CD14-positive monocyte (primary cell): Measurements from ENCODE around the gene METTL2B. TPM values are rescaled to one million over a fixed set of nuclear protein-coding genes. Genes with fewer than 3 reads are reported as not detected.

Experiments used
- DNase-seq, 3 donors: peaks; one replicate each; pipeline ENCODE4 v3.0.0-alpha.2; 2011 to 2022
- H2AFZ ChIP-seq: 2 replicates; pipeline ENCODE4 v1.6.0; 2012; ENCODE audit warnings: mild to moderate bottlenecking, low read depth, low read length, inconsistent platforms; ENCODE audit not compliant: insufficient read depth, poor library complexity, severe bottlenecking
- H3K27ac ChIP-seq, 2 donors: 1 replicate in 1 of 2; 2 replicates in 1 of 2; pipeline ENCODE4 v1.5.1; 2012 to 2013; ENCODE audit warnings: low read length in 2 of 2, control low read depth in 1 of 2, inconsistent platforms in 1 of 2, low read depth in 1 of 2, mild to moderate bottlenecking in 1 of 2
- H3K27me3 ChIP-seq, 2 donors: one replicate each; pipeline versions ENCODE4 v1.6.0 to v1.6.1; 2011 to 2013; ENCODE audit warnings: low read length in 2 of 2; ENCODE audit not compliant: control insufficient read depth in 2 of 2, insufficient read depth in 2 of 2
- H3K36me3 ChIP-seq, 2 donors: replicated peaks in 1 of 2; 1 replicate in 1 of 2; 2 replicates in 1 of 2; pipeline versions ENCODE4 v1.5.1 to v1.6.1; 2012 to 2013; ENCODE audit warnings: low read length in 2 of 2, control low read depth in 1 of 2, inconsistent platforms in 1 of 2, mild to moderate bottlenecking in 1 of 2; ENCODE audit not compliant: insufficient read depth in 2 of 2, control insufficient read depth in 1 of 2
- H3K4me1 ChIP-seq, 2 donors: 1 replicate in 1 of 2; 2 replicates in 1 of 2; pipeline versions ENCODE4 v1.5.1 to v1.6.1; 2012 to 2013; ENCODE audit warnings: low read length in 2 of 2, control low read depth in 1 of 2, inconsistent platforms in 1 of 2, mild to moderate bottlenecking in 1 of 2, moderate library complexity in 1 of 2; ENCODE audit not compliant: insufficient read depth in 2 of 2, control insufficient read depth in 1 of 2
- H3K4me2 ChIP-seq: replicated peaks from 2 replicates; pipeline ENCODE3; 2012; ENCODE audit warnings: low read length, moderate library complexity, mild to moderate bottlenecking; ENCODE audit not compliant: poor library complexity, severe bottlenecking; ENCODE audit errors: extremely low read depth
- H3K4me3 ChIP-seq, 3 experiments: fragments of 200-600 bp in 1 of 3; sonication (generic) in 1 of 3; replicated peaks in 1 of 3; 1 replicate in 2 of 3; 2 replicates in 1 of 3; pipeline ENCODE4 v1.5.1; 2011 to 2013; ENCODE audit warnings: low read length in 3 of 3, mild to moderate bottlenecking in 3 of 3, control low read depth in 2 of 3, low read depth in 2 of 3, inconsistent platforms in 1 of 3, moderate library complexity in 1 of 3
- H3K79me2 ChIP-seq: 2 replicates; pipeline ENCODE4 v1.6.0; 2012; ENCODE audit warnings: mild to moderate bottlenecking, control low read depth, inconsistent platforms, low read length, moderate library complexity; ENCODE audit not compliant: insufficient read depth
- H3K9ac ChIP-seq: 2 replicates; pipeline ENCODE4 v1.6.0; 2017; ENCODE audit warnings: low read length, mild to moderate bottlenecking; ENCODE audit not compliant: insufficient read depth, poor library complexity, severe bottlenecking
- H3K9me3 ChIP-seq, 2 donors: replicated peaks in 1 of 2; 1 replicate in 1 of 2; 2 replicates in 1 of 2; pipeline versions ENCODE4 v1.5.1 to v1.6.1; 2012 to 2013; ENCODE audit warnings: low read length in 2 of 2, control low read depth in 1 of 2; ENCODE audit not compliant: control insufficient read depth in 1 of 2, insufficient read depth in 1 of 2
- H4K20me1 ChIP-seq: 2 replicates; pipeline ENCODE4 v1.6.0; 2012; ENCODE audit warnings: mild to moderate bottlenecking, low read length, control low read depth, moderate library complexity; ENCODE audit not compliant: insufficient read depth
- H3K27ac Mint-ChIP-seq, 7 donors: one replicate each; pipeline ENCODE4 v1.8.0; 2020; ENCODE audit warnings: mild to moderate bottlenecking in 7 of 7, mixed read lengths in 7 of 7, moderate library complexity in 6 of 7, inconsistent platforms in 2 of 7
- H3K27me3 Mint-ChIP-seq, 3 donors: one replicate each; pipeline ENCODE4 v1.8.0; 2021 to 2022; ENCODE audit warnings: low read depth in 3 of 3, mild to moderate bottlenecking in 3 of 3, mixed read lengths in 3 of 3, moderate library complexity in 3 of 3, inconsistent platforms in 1 of 3
- H3K36me3 Mint-ChIP-seq, 2 donors: one replicate each; pipeline ENCODE4 v1.8.0; 2020; ENCODE audit warnings: mixed read lengths in 2 of 2, inconsistent platforms in 1 of 2, mild to moderate bottlenecking in 1 of 2
- H3K4me1 Mint-ChIP-seq: one replicate; pipeline ENCODE4 v1.8.0; 2020; ENCODE audit warnings: mild to moderate bottlenecking, mixed read lengths
- H3K4me3 Mint-ChIP-seq, 2 donors: one replicate each; pipeline ENCODE4 v1.8.0; 2020; ENCODE audit warnings: mild to moderate bottlenecking in 2 of 2, mixed read lengths in 2 of 2, moderate library complexity in 1 of 2
- H3K9me3 Mint-ChIP-seq, 7 donors: one replicate each; pipeline ENCODE4 v1.8.0; 2020 to 2022; ENCODE audit warnings: mixed read lengths in 7 of 7, mild to moderate bottlenecking in 6 of 7, moderate library complexity in 6 of 7, inconsistent platforms in 2 of 7
- WGBS: methylation state at CpG from one replicate; pipeline ENCODE4 v1.1.5; 2013; ENCODE audit warnings: missing lambda C conversion rate; ENCODE audit not compliant: insufficient coverage; 5-methylcytosine and 5-hydroxymethylcytosine counted together
- intact Hi-C, 2 donors: fragments of 100-400 bp; cut with micrococcal nuclease; formaldehyde crosslinking; loops; one replicate each; pipeline versions ENCODE4 v1.15.0 to v1.15.1; 2023
- polyA plus RNA-seq, 3 donors: library from polyadenylated mRNA; depleted of rRNA in 1 of 3; unstranded in 2 of 3; stranded (reverse) in 1 of 3; fragments of 300-500 nt in 2 of 3; fragments of >200 nt in 1 of 3; fragmentation: Illumina TruSeq in 2 of 3; gene quantifications; 1 replicate in 2 of 3; 2 replicates in 1 of 3; pipeline ENCODE4 v1.2.3, GENCODE V29; 2012 to 2021
- TF ChIP-seq, protein P1 (sequence below): fragments of 200-600 bp; IDR thresholded peaks from one replicate; pipeline ENCODE4 v1.8.0; 2022; ENCODE audit warnings: antibody characterized with exemption, mild to moderate bottlenecking

METTL2B gene
- polyA plus RNA-seq, 3 donors = 7.5 to 11.1 (median 10.1) TPM

DNA sequence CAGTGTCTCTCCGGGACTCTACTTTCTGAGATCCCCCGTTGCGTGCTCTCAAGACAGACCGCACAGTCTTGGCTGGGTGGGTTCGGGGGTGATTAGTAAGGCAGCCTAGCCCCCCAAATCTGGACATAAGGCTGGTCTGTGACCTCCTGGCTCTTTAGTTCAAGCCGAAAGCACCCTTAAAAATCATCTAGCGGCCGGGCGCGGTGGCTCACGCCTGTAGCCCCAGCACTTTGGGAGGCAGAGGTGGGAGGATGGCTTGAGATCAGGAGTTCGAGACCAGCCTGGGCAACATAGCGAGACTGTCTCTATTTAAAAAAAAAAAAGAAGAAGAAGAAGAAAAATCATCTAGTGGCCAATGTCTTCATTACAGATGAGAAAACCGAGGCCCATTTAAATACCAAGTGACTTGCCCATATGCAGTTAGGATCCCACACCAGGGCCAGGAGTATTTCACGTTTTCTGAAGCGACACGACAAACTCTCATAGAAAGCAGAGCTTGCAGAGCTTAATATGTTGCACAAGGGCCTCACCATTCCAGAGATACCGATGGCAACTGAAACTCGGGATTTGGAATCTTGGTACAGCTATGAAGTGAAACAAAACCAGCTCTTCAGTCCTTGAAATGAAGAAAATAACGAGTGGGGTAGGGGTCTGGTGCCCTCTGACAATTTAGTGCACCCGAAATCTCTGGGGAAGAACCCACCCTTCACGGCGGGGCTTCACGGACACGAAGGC lies 21.6 kb upstream of the METTL2B start:
- WGBS = 80% methylated on average over 2 of the region's 25 CpGs
- peaks cover 41% of the 10 kb centered on the region for H3K4me1 Mint-ChIP-seq
- H3K27me3 Mint-ChIP-seq = peaks cover 0 to 1% (median 0%) of the 10 kb centered on the region in 3 donors

DNA sequence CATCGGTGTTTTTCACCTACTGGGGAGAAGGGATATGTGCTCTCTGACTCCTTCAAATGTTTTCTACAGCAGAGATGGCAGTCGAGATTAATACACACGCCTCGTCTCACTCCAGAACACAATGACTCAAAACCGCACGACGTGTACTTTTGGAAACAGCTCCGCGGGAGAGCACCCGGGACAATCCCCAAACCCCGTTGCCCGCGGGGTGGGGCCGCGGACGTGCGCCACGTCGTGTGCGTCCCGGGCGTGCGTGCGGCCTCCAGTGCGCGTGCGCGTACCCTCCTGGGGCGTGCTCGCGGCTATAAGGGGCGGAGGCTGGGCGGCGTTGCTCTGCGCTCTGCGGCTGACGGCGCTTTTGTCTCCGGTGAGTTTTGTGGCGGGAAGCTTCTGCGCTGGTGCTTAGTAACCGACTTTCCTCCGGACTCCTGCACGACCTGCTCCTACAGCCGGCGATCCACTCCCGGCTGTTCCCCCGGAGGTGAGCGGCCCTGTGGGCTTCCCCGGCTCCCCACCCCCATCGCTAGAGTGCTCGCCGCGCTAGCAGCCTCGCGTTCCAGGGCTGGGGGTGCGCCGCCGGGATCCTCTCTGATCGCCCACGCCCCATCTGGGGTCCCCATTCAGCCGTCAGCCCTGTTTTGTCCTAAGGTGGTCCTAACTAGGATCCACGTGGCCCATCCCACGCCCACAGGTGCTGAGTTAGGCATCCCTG lies 20.8 kb upstream of the METTL2B start, which contains the start of gene HILPDA:
HILPDA (plus strand) TSS at position 336 of the 712 bp plus-strand sequence. CDS start 1,391 bp downstream, outside the sequence.
- whole genome bisulfite sequencing = 0% methylated on average over 62 of the region's 64 CpGs

More for the DNA sequence above, 21.6 kb upstream of the METTL2B start:
- Mint-ChIP-seq H3K4me3 (peak overlapping the region; percentile 89 to 95), H3K36me3 (peaks cover 3 to 4% of the 10 kb centered on the region in 2 donors), H3K27ac (peak overlapping the region; percentile 95 to 99 (median 98)), H3K9me3 (no peaks in the 10 kb centered on the region)
- H3K36me3 ChIP-seq = no peaks in the 10 kb centered on the region
- H3K9me3 ChIP-seq = no peaks in the 10 kb centered on the region
- H3K4me1 ChIP-seq = peaks cover 26 to 40% of the 10 kb centered on the region in 2 donors
- H2AFZ ChIP-seq = peak overlapping the region; percentile 92
- intact Hi-C loops = loop anchor here (10.0 kb wide), 2 partner anchors 50 to 110 kb away; partner anchors contain the start of genes IMPDH1 (in 2 of the 2) and RBM28 (in 1 of the 2)
- H3K9ac ChIP-seq = peak overlapping the region; percentile 74
- H4K20me1 ChIP-seq = no peaks in the 10 kb centered on the region
- TF ChIP-seq, protein P1, sequence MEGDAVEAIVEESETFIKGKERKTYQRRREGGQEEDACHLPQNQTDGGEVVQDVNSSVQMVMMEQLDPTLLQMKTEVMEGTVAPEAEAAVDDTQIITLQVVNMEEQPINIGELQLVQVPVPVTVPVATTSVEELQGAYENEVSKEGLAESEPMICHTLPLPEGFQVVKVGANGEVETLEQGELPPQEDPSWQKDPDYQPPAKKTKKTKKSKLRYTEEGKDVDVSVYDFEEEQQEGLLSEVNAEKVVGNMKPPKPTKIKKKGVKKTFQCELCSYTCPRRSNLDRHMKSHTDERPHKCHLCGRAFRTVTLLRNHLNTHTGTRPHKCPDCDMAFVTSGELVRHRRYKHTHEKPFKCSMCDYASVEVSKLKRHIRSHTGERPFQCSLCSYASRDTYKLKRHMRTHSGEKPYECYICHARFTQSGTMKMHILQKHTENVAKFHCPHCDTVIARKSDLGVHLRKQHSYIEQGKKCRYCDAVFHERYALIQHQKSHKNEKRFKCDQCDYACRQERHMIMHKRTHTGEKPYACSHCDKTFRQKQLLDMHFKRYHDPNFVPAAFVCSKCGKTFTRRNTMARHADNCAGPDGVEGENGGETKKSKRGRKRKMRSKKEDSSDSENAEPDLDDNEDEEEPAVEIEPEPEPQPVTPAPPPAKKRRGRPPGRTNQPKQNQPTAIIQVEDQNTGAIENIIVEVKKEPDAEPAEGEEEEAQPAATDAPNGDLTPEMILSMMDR = no peak
- DNase-seq = peak; percentile 22 to 42 (median 24)
- peak overlapping the region; percentile 91 for H3K4me2 ChIP-seq
- peaks cover 34% of the 10 kb centered on the region for H3K79me2 ChIP-seq
- H3K4me3 ChIP-seq = peak overlapping the region; percentile 69 to 91 (median 85)
- peak overlapping the region; percentile 86 to 95 for H3K27ac ChIP-seq
- H3K27me3 ChIP-seq = no peaks in the 10 kb centered on the region

More for the DNA sequence above, 20.8 kb upstream of the METTL2B start, which contains the start of gene HILPDA:
- Mint-ChIP-seq H3K4me3 (peak within 1 kb of the TSS; percentile 89 to 95), H3K27me3 (peaks cover 0 to 1% (median 0%) of the 10 kb centered on the region in 3 donors), H3K9me3 (no peaks in the 10 kb centered on the region), H3K27ac (peak within 1 kb of the TSS; percentile 95 to 99 (median 98)), H3K36me3 (peaks cover 3 to 4% of the 10 kb centered on the region in 2 donors), H3K4me1 (peaks cover 34% of the 10 kb centered on the region)
- H3K36me3 ChIP-seq = no peaks in the 10 kb centered on the region
- no peaks in the 10 kb centered on the region for H3K9me3 ChIP-seq
- DNase-seq = peak; percentile 90 to 98 (median 94)
- intact Hi-C loops = loop anchor here (10.0 kb wide), 2 partner anchors 51 to 111 kb away; partner anchors contain the start of genes IMPDH1 (in 2 of the 2) and RBM28 (in 1 of the 2)
- H3K4me1 ChIP-seq = peaks cover 20 to 32% of the 10 kb centered on the region in 2 donors
- peak within 1 kb of the TSS; percentile 92 for H2AFZ ChIP-seq
- H3K27ac ChIP-seq = peak within 1 kb of the TSS; percentile 86 to 95
- TF ChIP-seq, protein P1 = no peak
- H3K27me3 ChIP-seq = no peaks in the 10 kb centered on the region
- H3K4me2 ChIP-seq = peak within 1 kb of the TSS; percentile 91
- peak within 1 kb of the TSS; percentile 74 for H3K9ac ChIP-seq
- H4K20me1 ChIP-seq = no peaks in the 10 kb centered on the region
- peaks cover 36% of the 10 kb centered on the region for H3K79me2 ChIP-seq
- H3K4me3 ChIP-seq = peak within 1 kb of the TSS; percentile 69 to 91 (median 85)
